ENCODE results near the gene PAQR3. TPM values are rescaled to one million over a fixed set of nuclear protein-coding genes. Genes with fewer than 3 reads are reported as not detected.

The PAQR3 gene
- total RNA-seq, 1 experiment from 2014 or later, result 17.3 TPM

- no peak for DNase-seq (ENCODE audit: low read depth, low spot score)
- POLR2A ChIA-PET, result no interaction called here
- Histone ChIP-seq H3K27ac (ENCODE audit: low read length) (no peak overlapping the region), H3K27me3 (ENCODE audit: control insufficient read depth, insufficient read depth, low read length) (no peaks in the 10 kb centered on the region), H3K36me3 (ENCODE audit: control insufficient read depth, insufficient read depth, low read length) (no peaks in the 10 kb centered on the region), H3K4me3 (ENCODE audit: low read depth in 2 of 2, low read length in 2 of 2) (no peak overlapping the region), H3K9me3 (ENCODE audit: control insufficient read depth, insufficient read depth, low read depth, low read length) (no peaks in the 10 kb centered on the region), H3K4me1 (ENCODE audit: control insufficient read depth, insufficient read depth, low read length) (no peaks in the 10 kb centered on the region)
- CTCF ChIA-PET, result no interaction called here
- ATAC-seq, result no peak
- intact Hi-C loops (cut with micrococcal nuclease; ENCODE audit: unreplicated experiment) (no loop called here), in situ Hi-C loops (cut with HindIII; ENCODE audit: low pct_unique_long_range_greater_than_20kb, low sequenced_read_pairs) (no loop called here)
- TF ChIP-seq TCF7L2 (IDR thresholded peaks at IDR 0.05; ENCODE audit: low read depth, low read length) (peak; percentile 53; the same call in 1 of the 2 replicates), SIN3A (IDR thresholded peaks at IDR 0.05; ENCODE audit: borderline replicate concordance, insufficient read depth, low read depth, low read length) (no peak)
- BruUV-seq (replicated peaks), result no TSS peak
These were observed 45.4 kb upstream of the PAQR3 start for GRCh38 chr4:78984593-78984992.

DNA sequence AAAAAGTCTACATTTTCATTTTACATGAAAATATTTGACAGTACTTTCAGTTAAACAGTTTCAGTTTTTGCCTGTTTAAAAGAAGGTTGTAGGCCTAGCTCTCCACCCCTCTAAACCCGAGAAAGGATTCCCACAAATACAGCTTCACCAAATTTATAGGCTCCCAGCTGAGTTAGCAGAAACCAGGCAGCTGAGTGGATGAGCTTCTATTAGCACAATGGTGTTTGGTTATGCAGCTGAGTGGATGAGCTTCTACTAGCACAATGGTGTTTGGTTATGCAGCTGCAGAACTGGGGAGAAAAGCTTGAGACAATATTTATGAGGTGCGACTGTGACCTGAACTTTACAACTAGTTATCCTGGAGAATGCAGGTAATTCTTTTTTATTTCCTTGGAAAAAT lies 36.6 kb upstream of the PAQR3 start:
- Histone ChIP-seq H3K4me3 (ENCODE audit: low read depth in 2 of 2, low read length in 2 of 2) (no peak overlapping the region), H3K4me1 (ENCODE audit: control insufficient read depth, insufficient read depth, low read length) (no peaks in the 10 kb centered on the region), H3K27me3 (ENCODE audit: control insufficient read depth, insufficient read depth, low read length) (no peaks in the 10 kb centered on the region), H3K27ac (ENCODE audit: low read length) (no peak overlapping the region), H3K9me3 (ENCODE audit: control insufficient read depth, insufficient read depth, low read depth, low read length) (no peaks in the 10 kb centered on the region), H3K36me3 (ENCODE audit: control insufficient read depth, insufficient read depth, low read length) (no peaks in the 10 kb centered on the region)
- intact Hi-C loops (cut with micrococcal nuclease; ENCODE audit: unreplicated experiment) (no loop called here), in situ Hi-C loops (cut with HindIII; ENCODE audit: low pct_unique_long_range_greater_than_20kb, low sequenced_read_pairs) (no loop called here)
- DNase-seq (ENCODE audit: low read depth, low spot score) (no peak), ATAC-seq (no peak)
- ChIA-PET POLR2A (no interaction called here), CTCF (no interaction called here)
- BruUV-seq (replicated peaks), result no TSS peak
- TF ChIP-seq, protein P1, sequence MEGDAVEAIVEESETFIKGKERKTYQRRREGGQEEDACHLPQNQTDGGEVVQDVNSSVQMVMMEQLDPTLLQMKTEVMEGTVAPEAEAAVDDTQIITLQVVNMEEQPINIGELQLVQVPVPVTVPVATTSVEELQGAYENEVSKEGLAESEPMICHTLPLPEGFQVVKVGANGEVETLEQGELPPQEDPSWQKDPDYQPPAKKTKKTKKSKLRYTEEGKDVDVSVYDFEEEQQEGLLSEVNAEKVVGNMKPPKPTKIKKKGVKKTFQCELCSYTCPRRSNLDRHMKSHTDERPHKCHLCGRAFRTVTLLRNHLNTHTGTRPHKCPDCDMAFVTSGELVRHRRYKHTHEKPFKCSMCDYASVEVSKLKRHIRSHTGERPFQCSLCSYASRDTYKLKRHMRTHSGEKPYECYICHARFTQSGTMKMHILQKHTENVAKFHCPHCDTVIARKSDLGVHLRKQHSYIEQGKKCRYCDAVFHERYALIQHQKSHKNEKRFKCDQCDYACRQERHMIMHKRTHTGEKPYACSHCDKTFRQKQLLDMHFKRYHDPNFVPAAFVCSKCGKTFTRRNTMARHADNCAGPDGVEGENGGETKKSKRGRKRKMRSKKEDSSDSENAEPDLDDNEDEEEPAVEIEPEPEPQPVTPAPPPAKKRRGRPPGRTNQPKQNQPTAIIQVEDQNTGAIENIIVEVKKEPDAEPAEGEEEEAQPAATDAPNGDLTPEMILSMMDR (IDR thresholded peaks at IDR 0.05), result no peak
- TF ChIP-seq POLR2AphosphoS5 (IDR thresholded peaks at IDR 0.05; ENCODE audit: low read depth, low read length), result no peak
- no peak for TF ChIP-seq SIN3A (IDR thresholded peaks at IDR 0.05; ENCODE audit: borderline replicate concordance, insufficient read depth, low read depth, low read length)
- no peak for TF ChIP-seq TCF7L2 (IDR thresholded peaks at IDR 0.05; ENCODE audit: low read depth, low read length)
- TF ChIP-seq, protein P2, sequence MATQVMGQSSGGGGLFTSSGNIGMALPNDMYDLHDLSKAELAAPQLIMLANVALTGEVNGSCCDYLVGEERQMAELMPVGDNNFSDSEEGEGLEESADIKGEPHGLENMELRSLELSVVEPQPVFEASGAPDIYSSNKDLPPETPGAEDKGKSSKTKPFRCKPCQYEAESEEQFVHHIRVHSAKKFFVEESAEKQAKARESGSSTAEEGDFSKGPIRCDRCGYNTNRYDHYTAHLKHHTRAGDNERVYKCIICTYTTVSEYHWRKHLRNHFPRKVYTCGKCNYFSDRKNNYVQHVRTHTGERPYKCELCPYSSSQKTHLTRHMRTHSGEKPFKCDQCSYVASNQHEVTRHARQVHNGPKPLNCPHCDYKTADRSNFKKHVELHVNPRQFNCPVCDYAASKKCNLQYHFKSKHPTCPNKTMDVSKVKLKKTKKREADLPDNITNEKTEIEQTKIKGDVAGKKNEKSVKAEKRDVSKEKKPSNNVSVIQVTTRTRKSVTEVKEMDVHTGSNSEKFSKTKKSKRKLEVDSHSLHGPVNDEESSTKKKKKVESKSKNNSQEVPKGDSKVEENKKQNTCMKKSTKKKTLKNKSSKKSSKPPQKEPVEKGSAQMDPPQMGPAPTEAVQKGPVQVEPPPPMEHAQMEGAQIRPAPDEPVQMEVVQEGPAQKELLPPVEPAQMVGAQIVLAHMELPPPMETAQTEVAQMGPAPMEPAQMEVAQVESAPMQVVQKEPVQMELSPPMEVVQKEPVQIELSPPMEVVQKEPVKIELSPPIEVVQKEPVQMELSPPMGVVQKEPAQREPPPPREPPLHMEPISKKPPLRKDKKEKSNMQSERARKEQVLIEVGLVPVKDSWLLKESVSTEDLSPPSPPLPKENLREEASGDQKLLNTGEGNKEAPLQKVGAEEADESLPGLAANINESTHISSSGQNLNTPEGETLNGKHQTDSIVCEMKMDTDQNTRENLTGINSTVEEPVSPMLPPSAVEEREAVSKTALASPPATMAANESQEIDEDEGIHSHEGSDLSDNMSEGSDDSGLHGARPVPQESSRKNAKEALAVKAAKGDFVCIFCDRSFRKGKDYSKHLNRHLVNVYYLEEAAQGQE (IDR thresholded peaks at IDR 0.05; ENCODE audit: insufficient read depth in 1 of 2, low read depth in 2 of 2, low read length in 1 of 2), result no peak

DNA sequence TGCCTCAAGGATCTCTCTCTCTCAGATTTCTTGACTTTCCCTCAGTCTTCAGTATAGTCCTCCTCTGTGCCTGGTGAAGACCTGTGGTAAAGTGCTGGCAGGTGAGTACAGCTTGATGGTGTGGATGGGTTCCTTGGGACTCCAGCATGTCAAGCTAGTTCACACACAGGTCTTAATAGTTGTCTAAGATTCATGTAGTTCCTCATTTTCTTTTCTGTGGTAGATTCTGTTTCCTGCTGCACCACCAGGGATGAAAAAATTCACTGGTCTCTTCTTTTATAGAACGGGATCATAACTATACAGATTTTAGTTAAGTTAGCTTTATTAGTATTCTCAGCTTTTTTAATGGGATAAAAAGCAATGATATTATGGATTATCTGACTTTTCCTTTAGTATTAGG lies 32.5 kb upstream of the PAQR3 start:
- DNase-seq (ENCODE audit: low read depth, low spot score) (no peak), ATAC-seq (no peak)
- TF ChIP-seq TCF7L2 (IDR thresholded peaks at IDR 0.05; ENCODE audit: low read depth, low read length) (no peak), POLR2AphosphoS5 (IDR thresholded peaks at IDR 0.05; ENCODE audit: low read depth, low read length) (no peak), SIN3A (IDR thresholded peaks at IDR 0.05; ENCODE audit: borderline replicate concordance, insufficient read depth, low read depth, low read length) (no peak)
- TF ChIP-seq, protein P2 (IDR thresholded peaks at IDR 0.05; ENCODE audit: insufficient read depth in 1 of 2, low read depth in 2 of 2, low read length in 1 of 2), result no peak
- TF ChIP-seq, protein P1 (IDR thresholded peaks at IDR 0.05), result no peak
- Histone ChIP-seq H3K9me3 (ENCODE audit: control insufficient read depth, insufficient read depth, low read depth, low read length) (no peaks in the 10 kb centered on the region), H3K4me3 (ENCODE audit: low read depth in 2 of 2, low read length in 2 of 2) (no peak overlapping the region), H3K36me3 (ENCODE audit: control insufficient read depth, insufficient read depth, low read length) (no peaks in the 10 kb centered on the region), H3K27me3 (ENCODE audit: control insufficient read depth, insufficient read depth, low read length) (no peaks in the 10 kb centered on the region), H3K27ac (ENCODE audit: low read length) (no peak overlapping the region), H3K4me1 (ENCODE audit: control insufficient read depth, insufficient read depth, low read length) (no peaks in the 10 kb centered on the region)
- intact Hi-C loops (cut with micrococcal nuclease; ENCODE audit: unreplicated experiment) (no loop called here), in situ Hi-C loops (cut with HindIII; ENCODE audit: low pct_unique_long_range_greater_than_20kb, low sequenced_read_pairs) (no loop called here)
- ChIA-PET POLR2A (interaction anchor here (0.6 kb wide), 1 partner anchor 108 kb away, joined by 3 read pairs; no protein-coding TSS in a partner anchor), CTCF (no interaction called here)
- no TSS peak for BruUV-seq (replicated peaks)
